HG02763 (cell line): ENCODE measurements around the gene PCSK2.

Source experiments
- ATAC-seq: cut with Tn5 transposase; IDR thresholded peaks from one replicate; pipeline ENCODE4 v1.9.1; 2021; ENCODE audit warnings: mild to moderate bottlenecking, moderate library complexity; ENCODE audit not compliant: unreplicated experiment

Gene PCSK2

DNA sequence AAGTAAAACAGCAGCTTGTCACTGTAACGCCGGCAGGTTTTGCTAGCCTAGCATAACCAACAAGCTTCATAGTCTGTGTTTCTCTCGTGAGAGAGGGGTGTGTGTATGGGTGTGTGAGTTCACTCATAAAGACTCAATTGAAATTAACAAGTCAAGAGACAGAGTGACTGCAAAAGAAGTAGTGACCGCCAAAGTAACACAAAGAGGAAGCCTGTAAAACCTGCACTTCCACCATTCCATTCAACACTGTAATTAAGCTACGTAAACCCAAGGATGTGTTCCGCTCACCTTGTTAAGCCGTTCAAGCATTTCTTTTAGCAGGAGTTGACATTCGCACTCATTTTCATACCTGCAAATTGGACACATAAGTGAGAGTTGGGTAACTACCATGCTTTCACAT is 297.7 kb downstream of the PCSK2 start:
- no peak for ATAC-seq

- ATAC-seq: no peak
Observed at GRCh38 chr20:17525132-17525531, 298.3 kb downstream of the PCSK2 start.

GRCh38 chr20:17525650-17526049 is 298.8 kb downstream of the PCSK2 start:
- ATAC-seq: peak; percentile 44

DNA sequence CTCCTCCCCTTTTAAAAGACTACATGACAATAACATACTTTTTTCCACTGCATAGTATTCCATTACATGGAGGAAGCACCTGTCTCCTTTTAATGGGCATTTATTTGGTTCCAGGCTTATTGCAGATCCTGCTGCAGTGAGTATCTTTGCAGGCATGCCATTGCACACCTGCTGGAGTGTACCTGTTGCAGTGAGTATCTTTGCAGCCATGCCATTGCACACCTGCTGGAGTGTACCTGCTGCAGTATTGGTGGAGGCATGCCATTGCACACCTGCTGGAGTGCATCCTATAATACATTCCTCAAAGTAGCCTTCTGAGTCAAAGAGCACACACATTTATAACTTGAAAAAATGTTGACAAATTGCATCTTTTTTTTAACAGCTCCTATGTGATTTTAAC is 302.7 kb downstream of the PCSK2 start:
- no peak for ATAC-seq

GRCh38 chr20:17530153-17530552 is 303.3 kb downstream of the PCSK2 start:
- ATAC-seq: no peak

DNA sequence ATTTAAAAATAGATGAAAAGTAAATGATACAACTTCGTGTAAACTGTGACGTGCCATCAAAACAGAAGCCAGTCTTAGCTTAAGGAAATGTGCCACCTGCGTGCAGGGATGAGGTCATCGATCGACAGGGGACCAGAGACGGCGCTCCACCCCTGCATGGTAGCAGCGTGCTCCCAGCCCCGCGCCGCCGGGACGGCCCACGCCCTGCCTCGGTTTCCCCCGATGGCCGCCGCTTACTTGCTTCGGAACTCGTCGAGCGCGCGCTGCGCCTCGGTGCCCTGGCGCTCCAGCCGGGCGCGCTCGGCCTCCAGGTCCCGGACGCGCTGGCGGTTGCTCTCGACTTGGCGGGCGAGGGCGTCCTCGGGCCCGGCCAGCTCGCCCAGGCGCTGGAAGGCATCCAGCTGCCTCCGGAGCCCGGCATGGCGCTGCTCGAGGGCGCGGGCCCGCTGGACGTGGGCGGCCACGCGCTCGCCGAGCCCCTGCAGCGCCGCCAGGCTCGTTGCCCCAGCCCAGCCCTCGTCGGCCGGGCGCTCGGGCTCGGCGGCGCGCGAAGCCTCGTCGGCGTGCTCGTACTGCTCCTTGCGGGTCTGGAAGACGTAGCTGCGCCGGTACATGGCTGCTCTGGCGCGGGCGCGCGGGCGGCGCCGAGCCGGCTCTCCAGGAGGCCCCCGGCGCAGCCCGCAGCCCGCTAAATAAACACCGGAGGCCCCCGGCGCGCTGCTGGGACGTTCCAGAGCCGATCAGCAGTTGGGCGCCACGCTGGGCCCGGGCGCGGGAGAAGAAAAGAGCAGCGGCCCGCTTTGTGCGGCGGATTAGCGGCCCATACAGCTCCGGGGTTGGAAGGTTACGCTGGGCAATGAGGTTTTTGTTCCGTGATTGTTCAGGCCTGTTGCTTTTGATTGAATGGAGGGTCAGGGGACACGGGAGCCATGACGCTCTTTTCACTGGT is 304.1 kb downstream of the PCSK2 start, which contains the start of gene BFSP1:
Gene BFSP1, minus strand, starts transcription at position 664 of the 949 bp plus-strand sequence. Its CDS starts 50 bp downstream, at position 614.
- ATAC-seq: no peak

GRCh38 chr20:17531665-17532025 is 304.8 kb downstream of the PCSK2 start:
- no peak for ATAC-seq

DNA sequence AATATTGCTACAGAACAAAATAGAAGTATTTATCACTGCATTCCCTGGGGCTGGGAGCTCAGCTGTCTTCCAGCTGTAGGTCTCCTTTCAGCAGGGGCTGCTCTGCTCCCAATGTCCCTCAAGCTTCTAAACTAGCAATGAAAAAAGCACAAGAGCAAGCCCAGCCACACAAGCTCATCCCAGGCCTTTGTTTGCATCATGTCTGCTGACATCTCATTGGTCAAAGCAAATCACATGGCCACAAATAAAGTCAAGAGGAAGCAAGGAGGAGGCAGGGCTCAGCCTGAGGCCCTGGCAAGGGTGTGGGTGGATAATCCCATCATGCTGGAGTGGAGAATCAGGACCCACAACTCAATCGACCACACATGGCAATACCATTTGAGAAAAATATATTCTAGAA is 306.6 kb downstream of the PCSK2 start:
- no peak for ATAC-seq

DNA sequence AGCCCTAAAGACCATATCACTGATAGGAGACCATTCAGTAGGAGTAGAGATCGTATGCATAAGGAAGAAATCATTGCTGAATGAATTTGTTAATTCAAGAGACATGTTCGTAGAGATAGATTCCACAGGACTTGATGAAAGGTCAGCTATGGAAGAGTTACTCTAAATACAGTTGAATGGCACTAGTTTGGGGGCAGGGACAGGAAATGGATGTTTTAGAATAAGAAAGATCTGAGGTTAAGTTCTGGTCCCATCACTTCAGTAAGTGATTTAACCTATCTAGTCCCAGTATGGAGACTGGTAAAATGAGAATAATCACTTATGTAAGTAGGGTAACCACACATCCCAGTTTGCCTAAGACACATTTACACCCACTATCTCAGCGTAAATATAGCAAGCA is 307.2 kb downstream of the PCSK2 start:
- no peak for ATAC-seq
